Mesenchymal stem cell (in vitro differentiated cells and primary cell): ENCODE data around the gene CBL.

Experiments used
- DNase-seq: peaks from one replicate; pipeline ENCODE4 v3.0.0-alpha.2; 2013
- H2AFZ ChIP-seq: one replicate; pipeline ENCODE4 v1.6.1; 2013; ENCODE audit warnings: low read depth, mild to moderate bottlenecking, control low read depth, inconsistent platforms, low read length, moderate library complexity
- H2AK5ac ChIP-seq: 2 replicates; pipeline ENCODE4 v1.6.1; 2013; ENCODE audit warnings: low read length, moderate library complexity, mild to moderate bottlenecking, inconsistent platforms; ENCODE audit not compliant: severe bottlenecking
- H2BK120ac ChIP-seq: one replicate; pipeline ENCODE4 v1.6.1; 2013; ENCODE audit warnings: low read depth, mild to moderate bottlenecking, inconsistent platforms, low read length, moderate library complexity
- H2BK12ac ChIP-seq, 2 experiments: one replicate each; pipeline ENCODE4 v1.6.1; 2013; ENCODE audit warnings: inconsistent platforms in 2 of 2, low read length in 2 of 2, mild to moderate bottlenecking in 2 of 2, moderate library complexity in 2 of 2, control low read depth in 1 of 2
- H2BK15ac ChIP-seq: one replicate; pipeline ENCODE4 v1.6.1; 2013; ENCODE audit warnings: mild to moderate bottlenecking, low read depth, inconsistent platforms; ENCODE audit not compliant: poor library complexity, severe bottlenecking
- H2BK5ac ChIP-seq: 2 replicates; pipeline ENCODE4 v1.6.1; 2013; ENCODE audit warnings: low read depth, mild to moderate bottlenecking, low read length, control low read depth, inconsistent platforms; ENCODE audit not compliant: poor library complexity, severe bottlenecking
- H3K14ac ChIP-seq, 2 experiments: one replicate each; pipeline ENCODE4 v1.6.1; 2013; ENCODE audit warnings: inconsistent platforms in 2 of 2, low read length in 2 of 2, control low read depth in 1 of 2, mild to moderate bottlenecking in 1 of 2, moderate library complexity in 1 of 2
- H3K18ac ChIP-seq, 2 experiments: one replicate each; pipeline ENCODE4 v1.6.1; 2013; ENCODE audit warnings: inconsistent platforms in 2 of 2, low read length in 2 of 2, control low read depth in 1 of 2, low read depth in 1 of 2, mild to moderate bottlenecking in 1 of 2
- H3K23ac ChIP-seq, 2 experiments: one replicate each; pipeline ENCODE4 v1.6.1; 2013; ENCODE audit warnings: inconsistent platforms in 2 of 2, low read length in 2 of 2, mild to moderate bottlenecking in 2 of 2, moderate library complexity in 2 of 2, control low read depth in 1 of 2
- H3K27ac ChIP-seq: 2 replicates; pipeline ENCODE4 v1.5.1; 2013; ENCODE audit warnings: mild to moderate bottlenecking, moderate library complexity, low read length, control low read depth, inconsistent platforms; ENCODE audit not compliant: poor library complexity, severe bottlenecking
- H3K27me3 ChIP-seq, 2 experiments: 2 replicates each; pipeline versions ENCODE4 v1.6.1 to v1.7.0; 2013; ENCODE audit warnings: low read length in 2 of 2, mild to moderate bottlenecking in 2 of 2, moderate library complexity in 2 of 2, control low read depth in 1 of 2, inconsistent platforms in 1 of 2; ENCODE audit not compliant: control insufficient read depth in 1 of 2, insufficient read depth in 1 of 2
- H3K36me3 ChIP-seq, 2 experiments: 2 replicates each; pipeline versions ENCODE4 v1.6.1 to v1.7.0; 2013; ENCODE audit warnings: low read length in 2 of 2, control low read depth in 1 of 2, inconsistent platforms in 1 of 2, low read depth in 1 of 2, mild to moderate bottlenecking in 1 of 2; ENCODE audit not compliant: insufficient read depth in 2 of 2, control insufficient read depth in 1 of 2
- H3K4ac ChIP-seq, 2 experiments: one replicate each; pipeline ENCODE4 v1.6.1; 2013; ENCODE audit warnings: inconsistent platforms in 2 of 2, low read length in 2 of 2, mild to moderate bottlenecking in 2 of 2, moderate library complexity in 2 of 2, control low read depth in 1 of 2, low read depth in 1 of 2
- H3K4me1 ChIP-seq: 2 replicates; pipeline ENCODE4 v1.6.1; 2013; ENCODE audit warnings: low read depth, low read length, control low read depth; ENCODE audit not compliant: control insufficient read depth, insufficient read depth
- H3K4me2 ChIP-seq: 2 replicates; pipeline ENCODE4 v1.6.1; 2013; ENCODE audit warnings: low read length, mild to moderate bottlenecking, inconsistent platforms; ENCODE audit not compliant: poor library complexity, severe bottlenecking
- H3K4me3 ChIP-seq, 2 experiments: 2 replicates each; pipeline versions ENCODE4 v1.5.1 to v1.7.0; 2013; ENCODE audit warnings: low read length in 2 of 2, mild to moderate bottlenecking in 2 of 2, control low read depth in 1 of 2, low read depth in 1 of 2; ENCODE audit not compliant: insufficient read depth in 1 of 2
- H3K79me1 ChIP-seq: replicated peaks from 2 replicates; pipeline ENCODE4 v1.6.1; 2013; ENCODE audit warnings: mild to moderate bottlenecking, control low read depth, low read length, inconsistent platforms; ENCODE audit not compliant: poor library complexity, severe bottlenecking
- H3K9ac ChIP-seq: 2 replicates; pipeline ENCODE4 v1.7.0; 2013; ENCODE audit warnings: mild to moderate bottlenecking, low read length, moderate library complexity
- H3K9me3 ChIP-seq: 2 replicates; pipeline ENCODE4 v1.7.0; 2013; ENCODE audit warnings: mild to moderate bottlenecking, low read length; ENCODE audit not compliant: control insufficient read depth
- H4K8ac ChIP-seq: one replicate; pipeline ENCODE4 v1.6.1; 2013; ENCODE audit warnings: inconsistent platforms, mild to moderate bottlenecking, low read length, moderate library complexity
- H4K91ac ChIP-seq: one replicate; pipeline ENCODE4 v1.6.1; 2013; ENCODE audit warnings: mild to moderate bottlenecking, low read length, inconsistent platforms
- WGBS: methylation state at CpG from one replicate; pipeline ENCODE4 v1.1.7; 2013; ENCODE audit warnings: mixed read lengths; 5-methylcytosine and 5-hydroxymethylcytosine counted together

Gene CBL

GRCh38 chr11:119341222-119342022, 135.3 kb downstream of the CBL start:
- peak overlapping the region in 1 of 2 experiments; percentile 34 for H3K23ac ChIP-seq
- H2BK12ac ChIP-seq = peak overlapping the region; percentile 21 to 90
- no peak overlapping the region for H2AK5ac ChIP-seq
- WGBS = 48% methylated on average over 13 of the region's 16 CpGs
- H3K4me1 ChIP-seq = peaks cover 27% of the 10 kb centered on the region
- no peak for DNase-seq
- no peak overlapping the region for H3K27ac ChIP-seq
- no peak overlapping the region for H3K4me2 ChIP-seq
- no peak overlapping the region for H3K14ac ChIP-seq
- peaks cover 18 to 71% of the 10 kb centered on the region in 2 experiments for H3K27me3 ChIP-seq
- H2BK15ac ChIP-seq = peak overlapping the region; percentile 93
- H3K4me3 ChIP-seq = peak overlapping the region in 1 of 2 experiments; percentile 77
- no peak overlapping the region for H2AFZ ChIP-seq
- H4K91ac ChIP-seq = no peak overlapping the region
- peak overlapping the region in 1 of 2 experiments; percentile 80 for H3K18ac ChIP-seq
- H3K9ac ChIP-seq = peak overlapping the region; percentile 77
- peaks cover 11% of the 10 kb centered on the region for H3K79me1 ChIP-seq
- no peak overlapping the region for H2BK120ac ChIP-seq
- H3K9me3 ChIP-seq = no peaks in the 10 kb centered on the region
- H4K8ac ChIP-seq = peak overlapping the region; percentile 83
- peaks cover 9% of the 10 kb centered on the region in 2 experiments for H3K36me3 ChIP-seq
- H2BK5ac ChIP-seq = no peak overlapping the region
- H3K4ac ChIP-seq = no peak overlapping the region

- Histone ChIP-seq H3K4ac (no peak overlapping the region), H3K23ac (no peak overlapping the region), H2AFZ (no peak overlapping the region), H3K79me1 (peaks cover 8% of the 10 kb centered on the region), H2BK5ac (no peak overlapping the region), H3K4me1 (peaks cover 27% of the 10 kb centered on the region), H2BK120ac (no peak overlapping the region), H3K27me3 (peaks cover 18 to 77% of the 10 kb centered on the region in 2 experiments), H3K4me3 (no peak overlapping the region), H3K18ac (no peak overlapping the region), H3K36me3 (peaks cover 4% of the 10 kb centered on the region in 2 experiments), H2BK12ac (no peak overlapping the region), H2BK15ac (peak overlapping the region; percentile 20), H2AK5ac (no peak overlapping the region), H3K9ac (no peak overlapping the region), H3K14ac (no peak overlapping the region), H4K8ac (peak overlapping the region; percentile 47), H3K27ac (no peak overlapping the region), H4K91ac (no peak overlapping the region), H3K4me2 (no peak overlapping the region), H3K9me3 (no peaks in the 10 kb centered on the region)
- WGBS = 96% methylated on average over 7 of the region's 7 CpGs
- DNase-seq = no peak
Measured at GRCh38 chr11:119342023-119342300, 135.8 kb downstream of the CBL start.

GRCh38 chr11:119342362-119343130, 136.4 kb downstream of the CBL start:
- Histone ChIP-seq H3K4me1 (peaks cover 25% of the 10 kb centered on the region), H3K14ac (peak overlapping the region in 1 of 2 experiments; percentile 36), H3K18ac (no peak overlapping the region), H2AFZ (no peak overlapping the region), H3K4ac (no peak overlapping the region), H4K8ac (no peak overlapping the region), H3K9me3 (no peaks in the 10 kb centered on the region), H3K9ac (no peak overlapping the region), H3K4me3 (no peak overlapping the region), H4K91ac (no peak overlapping the region), H2AK5ac (no peak overlapping the region), H2BK120ac (no peak overlapping the region), H3K79me1 (peaks cover 4% of the 10 kb centered on the region), H2BK12ac (no peak overlapping the region), H2BK5ac (no peak overlapping the region), H3K4me2 (no peak overlapping the region), H3K23ac (no peak overlapping the region), H3K36me3 (no peaks in the 10 kb centered on the region), H2BK15ac (peak overlapping the region; percentile 20), H3K27me3 (peaks cover 18 to 83% of the 10 kb centered on the region in 2 experiments), H3K27ac (no peak overlapping the region)
- WGBS = 69% methylated on average over 10 of the region's 10 CpGs
- no peak for DNase-seq

GRCh38 chr11:119343726-119344125, 137.6 kb downstream of the CBL start:
- Histone ChIP-seq H2BK120ac (no peak overlapping the region), H3K79me1 (no peaks in the 10 kb centered on the region), H2BK15ac (no peak overlapping the region), H3K23ac (no peak overlapping the region), H3K14ac (no peak overlapping the region), H3K4me3 (no peak overlapping the region), H3K4me1 (peaks cover 16% of the 10 kb centered on the region), H3K36me3 (no peaks in the 10 kb centered on the region), H4K91ac (no peak overlapping the region), H2BK5ac (no peak overlapping the region), H3K9me3 (no peaks in the 10 kb centered on the region), H3K18ac (no peak overlapping the region), H2AFZ (no peak overlapping the region), H2BK12ac (no peak overlapping the region), H3K27me3 (peaks cover 18 to 85% of the 10 kb centered on the region in 2 experiments), H3K27ac (no peak overlapping the region), H3K4ac (no peak overlapping the region), H4K8ac (no peak overlapping the region), H3K4me2 (no peak overlapping the region), H3K9ac (no peak overlapping the region), H2AK5ac (no peak overlapping the region)
- WGBS = 85% methylated on average over 7 of the region's 7 CpGs
- DNase-seq = no peak
